Heart right ventricle (tissue), 16 donors: ENCODE measurements around the gene COASY. TPM values are rescaled to one million over a fixed set of nuclear protein-coding genes. Genes with fewer than 3 reads are reported as not detected.

ENCODE experiments used
- ATAC-seq, 8 donors: fragments of 200-7000 bp; cut with Tn5 transposase; one replicate each; pipeline ENCODE4 v1.9.1; 2020; ENCODE audit warnings: mild to moderate bottlenecking in 8 of 8, moderate library complexity in 8 of 8, moderate number of reproducible peaks in 1 of 8
- DNase-seq, 2 donors: peaks; one replicate each; pipeline ENCODE4 v3.0.0-alpha.2; 2020
- H3K27ac ChIP-seq, 10 donors: fragments of 200-600 bp; sonication (generic) in 2 of 10; one replicate each; pipeline versions ENCODE4 v1.5.0 to v1.8.0; 2020 to 2022; ENCODE audit warnings: mild to moderate bottlenecking in 3 of 10
- H3K27me3 ChIP-seq, 7 donors: fragments of 200-600 bp; one replicate each; pipeline ENCODE4 v1.8.0; 2021 to 2022; ENCODE audit warnings: mild to moderate bottlenecking in 2 of 7
- H3K36me3 ChIP-seq, 9 donors: fragments of 200-600 bp; sonication (generic) in 1 of 9; one replicate each; pipeline versions ENCODE4 v1.5.0 to v1.8.0; 2020 to 2022; ENCODE audit warnings: mild to moderate bottlenecking in 2 of 9
- H3K4me1 ChIP-seq, 9 donors: fragments of 200-600 bp; sonication (generic) in 1 of 9; one replicate each; pipeline versions ENCODE4 v1.5.0 to v1.8.0; 2020 to 2022; ENCODE audit warnings: mild to moderate bottlenecking in 4 of 9
- H3K4me3 ChIP-seq, 10 donors: fragments of 200-600 bp; sonication (generic) in 2 of 10; one replicate each; pipeline versions ENCODE4 v1.5.0 to v1.8.0; 2020 to 2022; ENCODE audit warnings: mild to moderate bottlenecking in 7 of 10, moderate library complexity in 2 of 10
- H3K9me3 ChIP-seq, 11 donors: fragments of 200-600 bp in 10 of 11; sonication (generic) in 2 of 11; one replicate each; pipeline versions ENCODE4 v1.5.0 to v1.8.0; 2013 to 2022; ENCODE audit warnings: mild to moderate bottlenecking in 2 of 11, control low read depth in 1 of 11, moderate library complexity in 1 of 11
- WGBS, 2 donors: extraction: QIAGEN DNeasy Blood & Tissue Kit; methylation state at CpG; one replicate each; pipeline ENCODE4 v1.1.7; 2013; ENCODE audit warnings: inconsistent platforms in 1 of 2; 5-methylcytosine and 5-hydroxymethylcytosine counted together
- intact Hi-C, 10 donors: fragments of 100-400 bp; cut with DNase I; formaldehyde crosslinking; loops; one replicate each; pipeline versions ENCODE4 v1.11.1 to v1.14.2; 2022
- polyA plus RNA-seq, 2 donors: library from polyadenylated mRNA; stranded (reverse); fragments of 200-250 nt; gene quantifications; one replicate each; pipeline ENCODE4 v1.2.3, GENCODE V29; 2013
- total RNA-seq, 10 donors: library from RNA; stranded (reverse); fragmentation: NEBNext Ultra II Directional in 3 of 10; extraction: Animal tissue kit (Norgen Biotek cat#: 25700) in 3 of 10; gene quantifications; one replicate each; pipeline versions ENCODE4 v1.2.1 to v1.2.4, GENCODE V29; 2021 to 2023
- TF ChIP-seq, protein P1 (sequence below), 9 donors: fragments of 200-600 bp; sonication (generic) in 2 of 9; IDR thresholded peaks; one replicate each; pipeline versions ENCODE4 v1.5.0 to v1.8.0; 2021 to 2022; ENCODE audit warnings: antibody characterized with exemption in 9 of 9, mild to moderate bottlenecking in 5 of 9, moderate library complexity in 1 of 9
- donor health status: Arrhythmogenic right ventricular cardiomyopathy.
- donor health status: ischemic (EF 13 %, LVEDD 7.1; RV severe dilation, severe dysfunction).
- donor health status: healthy with polysubstance abuse.
- donor health status: DM: no; HTN: yes; CAD: no.
- donor health status: DM: no; HTN: no; CAD: no.
- donor health status: ischemic (EF 25% LVEDD 6.9; RV normal size, moderate dysfunction).
- donor health status: ischemic (EF 25% LVEDD 5.7; RV mildly dilated, moderate dysfunction).
- donor health status: healthy.
- donor health status: DM: yes; HTN: yes; CAD: no.
- donor health status: Ischemic cardiomyopathy.
- donor health status: ischemic (EF 35%, LVEDD 5.7; RV mildly dilated, moderate dysfunction).
- donor health status: nonischemic (EF 11% LVEDD 7.7; RV severe dilation, severe dysfunction).
- donor health status: DM: yes; HTN: yes; CAD: no.
- donor health status: PGD.
- donor health status: ischemic (EF 29% LVEDD 5.4; RV normal size, mild dysfunction).
- donor health status: nonischemic (EF 23%, LVEDD 6.1; RV moderate dilation, normal function).

The COASY gene
- total and polyA plus RNA-seq, 12 donors = 29.7 to 56.9 (median 34.5) TPM

DNA sequence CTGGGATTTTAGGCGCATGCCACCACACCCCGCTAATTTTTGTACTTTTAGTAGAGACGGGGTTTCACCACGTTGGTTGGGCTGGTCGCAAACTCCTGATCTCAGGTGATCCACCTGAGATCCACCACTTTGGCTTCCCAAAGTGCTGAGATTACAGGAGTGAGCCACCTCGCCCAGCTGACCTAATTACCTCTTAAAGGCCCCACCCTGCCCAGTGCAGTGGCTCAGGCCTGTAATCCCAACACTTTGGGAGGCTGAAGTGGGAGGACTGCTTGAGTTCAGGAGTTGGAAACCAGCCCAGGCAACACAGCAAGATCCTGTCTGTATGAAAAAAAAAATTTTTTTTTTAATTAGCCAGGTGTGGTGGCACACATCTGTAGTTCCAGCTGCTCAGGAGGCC lies 2.9 kb upstream of the COASY start:
- Histone ChIP-seq H3K27ac (no peak overlapping the region), H3K9me3 (no peaks in the 10 kb centered on the region), H3K4me3 (no peak overlapping the region), H3K36me3 (peaks cover 0 to 5% (median 0%) of the 10 kb centered on the region in 9 donors), H3K27me3 (no peaks in the 10 kb centered on the region), H3K4me1 (peaks cover 13 to 45% (median 35%) of the 10 kb centered on the region in 9 donors)
- WGBS, 2 donors = 88 to 89% methylated on average over 6 of the region's 6 CpGs
- DNase-seq = no peak
- no peak for ATAC-seq
- TF ChIP-seq, protein P1, sequence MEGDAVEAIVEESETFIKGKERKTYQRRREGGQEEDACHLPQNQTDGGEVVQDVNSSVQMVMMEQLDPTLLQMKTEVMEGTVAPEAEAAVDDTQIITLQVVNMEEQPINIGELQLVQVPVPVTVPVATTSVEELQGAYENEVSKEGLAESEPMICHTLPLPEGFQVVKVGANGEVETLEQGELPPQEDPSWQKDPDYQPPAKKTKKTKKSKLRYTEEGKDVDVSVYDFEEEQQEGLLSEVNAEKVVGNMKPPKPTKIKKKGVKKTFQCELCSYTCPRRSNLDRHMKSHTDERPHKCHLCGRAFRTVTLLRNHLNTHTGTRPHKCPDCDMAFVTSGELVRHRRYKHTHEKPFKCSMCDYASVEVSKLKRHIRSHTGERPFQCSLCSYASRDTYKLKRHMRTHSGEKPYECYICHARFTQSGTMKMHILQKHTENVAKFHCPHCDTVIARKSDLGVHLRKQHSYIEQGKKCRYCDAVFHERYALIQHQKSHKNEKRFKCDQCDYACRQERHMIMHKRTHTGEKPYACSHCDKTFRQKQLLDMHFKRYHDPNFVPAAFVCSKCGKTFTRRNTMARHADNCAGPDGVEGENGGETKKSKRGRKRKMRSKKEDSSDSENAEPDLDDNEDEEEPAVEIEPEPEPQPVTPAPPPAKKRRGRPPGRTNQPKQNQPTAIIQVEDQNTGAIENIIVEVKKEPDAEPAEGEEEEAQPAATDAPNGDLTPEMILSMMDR (IDR thresholded peaks at IDR 0.05) = no peak
- intact Hi-C loops = no loop called here

GRCh38 chr17:42560246-42560645 lies 1.7 kb upstream of the COASY start:
- DNase-seq (no peak), ATAC-seq (no peak)
- peaks cover 0 to 16% (median 10%) of the 10 kb centered on the region in 9 donors for H3K36me3 ChIP-seq
- intact Hi-C loops = no loop called here
- H3K4me3 ChIP-seq = no peak overlapping the region
- H3K4me1 ChIP-seq = peaks cover 13 to 45% (median 31%) of the 10 kb centered on the region in 9 donors
- H3K27me3 ChIP-seq = no peaks in the 10 kb centered on the region
- H3K9me3 ChIP-seq = no peaks in the 10 kb centered on the region
- TF ChIP-seq, protein P1 (IDR thresholded peaks at IDR 0.05) = no peak
- WGBS, 2 donors = 81 to 83% methylated on average over 3 of the region's 3 CpGs
- peak overlapping the region in 1 of 10 donors; percentile 1 for H3K27ac ChIP-seq

GRCh38 chr17:42562388-42563142 lies 617 bp downstream of the COASY start:
- 8% methylated on average over 47 to 48 of the region's 48 CpGs for WGBS, 2 donors

DNA sequence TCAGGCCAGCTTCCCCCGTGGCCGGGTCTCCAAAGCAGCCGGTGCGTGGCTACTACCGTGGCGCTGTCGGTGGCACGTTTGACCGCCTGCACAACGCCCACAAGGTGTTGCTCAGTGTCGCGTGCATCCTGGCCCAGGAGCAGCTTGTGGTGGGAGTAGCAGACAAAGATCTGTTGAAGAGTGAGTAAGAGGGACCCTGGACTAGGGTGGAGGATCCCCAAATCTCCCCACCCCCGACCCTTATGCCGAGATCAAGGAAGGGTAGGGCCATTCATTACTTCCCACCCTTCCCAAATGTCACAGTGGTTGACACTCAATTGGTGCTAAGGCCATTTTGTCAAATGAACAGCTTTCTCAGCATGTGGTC lies 1.2 kb downstream of the COASY start:
- peaks cover 0 to 27% (median 17%) of the 10 kb centered on the region in 9 donors for H3K36me3 ChIP-seq
- H3K9me3 ChIP-seq = no peaks in the 10 kb centered on the region
- DNase-seq (no peak), ATAC-seq (no peak)
- 75 to 79% methylated on average over 14 of the region's 14 CpGs for WGBS, 2 donors
- intact Hi-C loops = no loop called here
- H3K4me1 ChIP-seq = peaks cover 11 to 54% (median 41%) of the 10 kb centered on the region in 9 donors
- H3K4me3 ChIP-seq = peak overlapping the region; percentile 66 to 99 (median 94)
- TF ChIP-seq, protein P1 (IDR thresholded peaks at IDR 0.05) = no peak
- H3K27ac ChIP-seq = peak overlapping the region in 4 of 10 donors; percentile 83 to 96 (median 88)
- H3K27me3 ChIP-seq = no peaks in the 10 kb centered on the region

More at GRCh38 chr17:42562388-42563142, 617 bp downstream of the COASY start:
- Histone ChIP-seq H3K9me3 (no peaks in the 10 kb centered on the region), H3K36me3 (peaks cover 0 to 27% (median 17%) of the 10 kb centered on the region in 9 donors), H3K27ac (peak overlapping the region; percentile 53 to 96 (median 84)), H3K4me3 (peak overlapping the region; percentile 66 to 99 (median 94)), H3K27me3 (no peaks in the 10 kb centered on the region), H3K4me1 (peaks cover 11 to 48% (median 35%) of the 10 kb centered on the region in 9 donors)
- intact Hi-C loops = no loop called here
- DNase-seq = no peak
- ATAC-seq = peak in 2 of 8 donors; percentile 0 to 1
- TF ChIP-seq, protein P1 (IDR thresholded peaks at IDR 0.05) = no peak
